HepG2 (cell line): ENCODE results near the gene ORMDL3.

Source experiments
- RFX5 ChIP-seq: IDR thresholded peaks from 2 replicates; pipeline ENCODE4 v1.6.1; 2011; ENCODE audit warnings: low read depth, low read length, improper control_type of control experiment
- SRSF1 ChIP-seq: fragments of 200-400 bp; formaldehyde crosslinking; optimal IDR thresholded peaks from 2 replicates; pipeline ENCODE3; 2017; ENCODE audit warnings: mild to moderate bottlenecking, low read depth, low read length, moderate library complexity
- TF ChIP-seq, protein P1 (sequence below): IDR thresholded peaks from 2 replicates; pipeline ENCODE4 v1.6.1; 2016; ENCODE audit warnings: missing compliant biosample characterization, missing genetic modification reagents, borderline replicate concordance
- TF ChIP-seq, protein P2 (sequence below): IDR thresholded peaks from 2 replicates; pipeline ENCODE4 v1.6.1; 2016; ENCODE audit warnings: missing compliant biosample characterization, missing genetic modification reagents, borderline replicate concordance

DNA sequence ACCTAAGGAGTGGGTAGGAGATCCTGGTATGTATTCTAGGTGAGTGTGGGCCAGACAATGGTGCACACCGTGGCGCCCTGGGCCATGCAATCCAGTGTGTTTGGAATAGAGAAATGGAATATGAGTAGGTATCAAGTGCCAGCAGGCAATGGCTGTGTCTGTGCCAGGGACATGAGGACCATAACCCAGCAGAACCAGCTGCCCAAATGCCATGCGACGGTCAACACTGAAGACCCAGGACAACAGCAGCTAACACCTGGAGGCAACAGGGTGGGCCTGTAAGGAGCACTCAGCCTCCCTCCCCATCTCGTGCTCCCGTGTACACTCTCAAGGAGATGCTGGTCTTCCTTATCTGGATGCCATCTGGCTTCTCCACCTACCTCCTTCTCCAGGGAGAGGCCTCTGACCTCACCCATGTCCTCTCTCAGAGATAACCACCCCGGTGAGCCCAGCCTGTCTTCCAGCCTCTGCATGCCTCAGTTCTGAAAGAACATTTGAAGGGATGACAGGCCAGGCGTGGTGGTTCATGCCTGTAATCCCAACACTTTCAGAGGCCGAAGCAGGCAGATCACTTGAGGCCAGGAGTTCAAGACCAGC is 8.2 kb downstream of the ORMDL3 start:
- TF ChIP-seq RFX5 = no peak
- TF ChIP-seq SRSF1 = no peak
- TF ChIP-seq, protein P1, sequence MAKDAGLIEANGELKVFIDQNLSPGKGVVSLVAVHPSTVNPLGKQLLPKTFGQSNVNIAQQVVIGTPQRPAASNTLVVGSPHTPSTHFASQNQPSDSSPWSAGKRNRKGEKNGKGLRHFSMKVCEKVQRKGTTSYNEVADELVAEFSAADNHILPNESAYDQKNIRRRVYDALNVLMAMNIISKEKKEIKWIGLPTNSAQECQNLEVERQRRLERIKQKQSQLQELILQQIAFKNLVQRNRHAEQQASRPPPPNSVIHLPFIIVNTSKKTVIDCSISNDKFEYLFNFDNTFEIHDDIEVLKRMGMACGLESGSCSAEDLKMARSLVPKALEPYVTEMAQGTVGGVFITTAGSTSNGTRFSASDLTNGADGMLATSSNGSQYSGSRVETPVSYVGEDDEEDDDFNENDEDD (CRISPR knock-in tag) = no peak
- TF ChIP-seq, protein P2, sequence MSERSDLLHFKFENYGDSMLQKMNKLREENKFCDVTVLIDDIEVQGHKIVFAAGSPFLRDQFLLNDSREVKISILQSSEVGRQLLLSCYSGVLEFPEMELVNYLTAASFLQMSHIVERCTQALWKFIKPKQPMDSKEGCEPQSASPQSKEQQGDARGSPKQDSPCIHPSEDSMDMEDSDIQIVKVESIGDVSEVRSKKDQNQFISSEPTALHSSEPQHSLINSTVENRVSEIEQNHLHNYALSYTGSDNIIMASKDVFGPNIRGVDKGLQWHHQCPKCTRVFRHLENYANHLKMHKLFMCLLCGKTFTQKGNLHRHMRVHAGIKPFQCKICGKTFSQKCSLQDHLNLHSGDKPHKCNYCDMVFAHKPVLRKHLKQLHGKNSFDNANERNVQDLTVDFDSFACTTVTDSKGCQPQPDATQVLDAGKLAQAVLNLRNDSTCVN (CRISPR knock-in tag) = no peak
